GM23248 (cell line): ENCODE data around the gene SH3YL1.

Experiments
- EZH2 ChIP-seq: fragments of 200-600 bp; sonication (generic); IDR thresholded peaks from 2 replicates; pipeline ENCODE4 v1.6.1; 2018; ENCODE audit warnings: antibody characterized with exemption, mild to moderate bottlenecking; ENCODE audit not compliant: insufficient read depth, poor library complexity, severe bottlenecking
- EZH2phosphoT487 ChIP-seq: fragments of 200-600 bp; sonication (generic); IDR thresholded peaks from 2 replicates; pipeline ENCODE4 v1.6.1; 2018; ENCODE audit warnings: antibody characterized with exemption, moderate library complexity, mild to moderate bottlenecking, low read depth; ENCODE audit not compliant: insufficient read depth

DNA sequence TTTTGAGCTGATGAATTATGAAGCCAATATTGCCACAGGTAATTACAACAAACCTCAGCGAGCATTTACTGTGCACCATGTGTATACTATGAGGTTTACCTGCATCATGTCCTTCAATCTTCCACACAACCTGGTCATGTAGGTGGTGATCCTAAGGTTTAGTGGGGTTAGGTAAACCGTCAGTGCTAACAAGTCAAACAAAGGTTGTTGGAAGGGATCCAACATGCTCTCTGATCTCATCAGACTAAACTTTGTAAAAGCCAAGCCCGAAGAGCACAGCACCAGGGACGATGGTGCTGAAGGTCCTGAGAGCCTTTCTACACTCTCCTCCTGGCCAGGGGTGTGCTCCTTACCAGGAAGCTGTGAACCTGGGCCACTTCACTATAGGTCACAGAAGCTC is 29.4 kb downstream of the SH3YL1 start:
- no peak for TF ChIP-seq EZH2
- no peak for TF ChIP-seq EZH2phosphoT487
